Measurements from ENCODE around the gene ANKRD66. TPM values are rescaled to one million over a fixed set of nuclear protein-coding genes. Genes with fewer than 3 reads are reported as not detected.

Gene ANKRD66
- total and polyA plus RNA-seq, 11 donors, result not detected

DNA sequence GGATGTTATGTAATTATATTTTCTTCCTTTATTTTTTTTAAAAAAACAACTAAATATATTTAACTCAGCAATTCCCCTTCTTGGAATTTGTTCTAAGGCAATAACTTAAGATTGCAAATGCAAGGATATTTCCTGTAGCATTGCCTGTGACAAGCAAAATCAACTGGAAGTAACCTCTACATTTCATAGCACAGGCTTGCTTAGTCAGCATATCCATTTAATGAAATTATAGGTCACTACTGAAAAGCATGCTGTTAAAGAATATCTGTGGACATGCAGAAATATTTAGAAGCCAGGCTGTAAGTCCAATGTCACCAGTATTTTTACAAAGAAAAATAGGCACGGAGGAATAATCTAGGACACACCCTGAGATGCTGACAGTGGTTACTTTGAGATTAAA, 37.8 kb downstream of the ANKRD66 start:
- H3K36me3 ChIP-seq, result no peaks in the 10 kb centered on the region
- H3K27ac ChIP-seq, result no peak overlapping the region
- DNase-seq (no peak), ATAC-seq (no peak)
- no peak for TF ChIP-seq POLR2A (IDR thresholded peaks at IDR 0.05)
- TF ChIP-seq, protein P1, sequence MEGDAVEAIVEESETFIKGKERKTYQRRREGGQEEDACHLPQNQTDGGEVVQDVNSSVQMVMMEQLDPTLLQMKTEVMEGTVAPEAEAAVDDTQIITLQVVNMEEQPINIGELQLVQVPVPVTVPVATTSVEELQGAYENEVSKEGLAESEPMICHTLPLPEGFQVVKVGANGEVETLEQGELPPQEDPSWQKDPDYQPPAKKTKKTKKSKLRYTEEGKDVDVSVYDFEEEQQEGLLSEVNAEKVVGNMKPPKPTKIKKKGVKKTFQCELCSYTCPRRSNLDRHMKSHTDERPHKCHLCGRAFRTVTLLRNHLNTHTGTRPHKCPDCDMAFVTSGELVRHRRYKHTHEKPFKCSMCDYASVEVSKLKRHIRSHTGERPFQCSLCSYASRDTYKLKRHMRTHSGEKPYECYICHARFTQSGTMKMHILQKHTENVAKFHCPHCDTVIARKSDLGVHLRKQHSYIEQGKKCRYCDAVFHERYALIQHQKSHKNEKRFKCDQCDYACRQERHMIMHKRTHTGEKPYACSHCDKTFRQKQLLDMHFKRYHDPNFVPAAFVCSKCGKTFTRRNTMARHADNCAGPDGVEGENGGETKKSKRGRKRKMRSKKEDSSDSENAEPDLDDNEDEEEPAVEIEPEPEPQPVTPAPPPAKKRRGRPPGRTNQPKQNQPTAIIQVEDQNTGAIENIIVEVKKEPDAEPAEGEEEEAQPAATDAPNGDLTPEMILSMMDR (IDR thresholded peaks at IDR 0.05), result no peak
- no peaks in the 10 kb centered on the region for H3K9me3 ChIP-seq
- intact Hi-C loops (cut with DNase I), result loop anchor here in 7 of 10 donors (5.0 to 10.0 kb wide), 6 partner anchors 77 to 370 kb away; no protein-coding TSS in a partner anchor
- no peaks in the 10 kb centered on the region for H3K27me3 ChIP-seq
- WGBS, 4 donors, result 75 to 91% (median 81%) methylated on average over 1 of the region's 1 CpG
- H3K4me1 ChIP-seq, result peaks cover 0 to 5% (median 0%) of the 10 kb centered on the region in 12 donors
- H3K4me3 ChIP-seq, result no peak overlapping the region

DNA sequence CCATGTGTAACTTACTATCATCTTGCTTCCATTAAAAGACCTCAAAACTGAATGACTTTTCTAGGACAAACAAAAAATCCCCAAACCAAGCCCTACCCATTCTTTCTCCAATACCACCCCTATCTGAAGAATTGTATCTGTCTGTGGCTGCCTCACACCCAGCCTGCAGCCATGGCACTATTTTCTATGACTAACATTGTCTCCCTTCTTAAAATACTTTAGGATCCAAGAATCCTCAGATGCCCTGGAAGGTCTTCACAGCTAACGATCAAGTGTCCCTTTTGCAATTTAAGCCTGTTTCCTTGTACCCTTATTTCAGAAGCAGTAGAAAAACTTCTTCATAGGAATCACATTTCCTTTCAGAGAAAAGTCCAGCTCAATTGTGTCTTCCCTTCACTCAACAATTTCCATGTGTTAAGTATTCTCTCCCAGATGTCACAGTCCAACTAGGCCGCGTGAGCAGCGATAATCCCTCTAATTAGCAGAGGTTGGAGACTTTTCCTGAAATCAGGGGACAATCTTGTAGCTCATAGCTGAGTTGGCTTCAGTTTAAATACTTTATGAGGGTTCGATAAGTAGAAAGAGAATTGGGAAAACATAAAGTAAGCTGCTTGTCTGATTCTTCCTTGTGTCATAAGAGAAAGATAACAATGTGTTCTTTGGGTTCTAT, 41.3 kb downstream of the ANKRD66 start:
- no peaks in the 10 kb centered on the region for H3K4me1 ChIP-seq
- ATAC-seq (no peak), DNase-seq (no peak)
- H3K9me3 ChIP-seq, result no peaks in the 10 kb centered on the region
- no peak for TF ChIP-seq POLR2A (IDR thresholded peaks at IDR 0.05)
- TF ChIP-seq, protein P1 (IDR thresholded peaks at IDR 0.05), result no peak
- 82 to 92% (median 90%) methylated on average over 5 of the region's 5 CpGs for WGBS, 4 donors
- intact Hi-C loops (cut with DNase I), result loop anchor here in 4 of 10 donors (10.0 kb wide), 3 partner anchors 83 to 373 kb away; no protein-coding TSS in a partner anchor
- H3K27me3 ChIP-seq, result no peaks in the 10 kb centered on the region
- H3K4me3 ChIP-seq, result no peak overlapping the region
- H3K36me3 ChIP-seq, result no peaks in the 10 kb centered on the region
- H3K27ac ChIP-seq, result no peak overlapping the region

DNA sequence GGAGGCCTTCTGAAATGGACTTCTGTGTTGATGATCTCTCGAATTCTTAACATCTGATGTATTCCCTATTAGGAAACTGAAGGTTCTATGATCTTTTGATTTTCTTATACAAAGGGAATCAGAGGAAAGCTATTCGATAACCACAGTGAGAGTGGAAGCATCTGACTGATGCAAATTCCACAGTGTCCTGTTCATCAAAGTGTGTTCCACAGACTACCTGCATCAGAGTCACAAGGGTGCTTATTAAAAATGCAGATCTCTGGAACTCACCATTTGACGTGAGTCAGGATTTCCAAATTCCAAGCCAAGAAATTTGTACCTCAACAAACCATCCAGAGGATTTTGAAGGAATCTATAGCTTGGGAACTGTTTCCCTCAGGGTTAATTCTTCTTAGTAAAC, 42.1 kb downstream of the ANKRD66 start:
- Histone ChIP-seq H3K4me3 (no peak overlapping the region), H3K27me3 (no peaks in the 10 kb centered on the region), H3K27ac (no peak overlapping the region), H3K9me3 (no peaks in the 10 kb centered on the region), H3K4me1 (no peaks in the 10 kb centered on the region), H3K36me3 (no peaks in the 10 kb centered on the region)
- ATAC-seq (no peak), DNase-seq (no peak)
- intact Hi-C loops (cut with DNase I), result loop anchor here in 4 of 10 donors (10.0 kb wide), 3 partner anchors 84 to 374 kb away; no protein-coding TSS in a partner anchor
- TF ChIP-seq, protein P1 (IDR thresholded peaks at IDR 0.05), result no peak
- 72 to 96% (median 94%) methylated on average over 3 of the region's 3 CpGs for WGBS, 4 donors

DNA sequence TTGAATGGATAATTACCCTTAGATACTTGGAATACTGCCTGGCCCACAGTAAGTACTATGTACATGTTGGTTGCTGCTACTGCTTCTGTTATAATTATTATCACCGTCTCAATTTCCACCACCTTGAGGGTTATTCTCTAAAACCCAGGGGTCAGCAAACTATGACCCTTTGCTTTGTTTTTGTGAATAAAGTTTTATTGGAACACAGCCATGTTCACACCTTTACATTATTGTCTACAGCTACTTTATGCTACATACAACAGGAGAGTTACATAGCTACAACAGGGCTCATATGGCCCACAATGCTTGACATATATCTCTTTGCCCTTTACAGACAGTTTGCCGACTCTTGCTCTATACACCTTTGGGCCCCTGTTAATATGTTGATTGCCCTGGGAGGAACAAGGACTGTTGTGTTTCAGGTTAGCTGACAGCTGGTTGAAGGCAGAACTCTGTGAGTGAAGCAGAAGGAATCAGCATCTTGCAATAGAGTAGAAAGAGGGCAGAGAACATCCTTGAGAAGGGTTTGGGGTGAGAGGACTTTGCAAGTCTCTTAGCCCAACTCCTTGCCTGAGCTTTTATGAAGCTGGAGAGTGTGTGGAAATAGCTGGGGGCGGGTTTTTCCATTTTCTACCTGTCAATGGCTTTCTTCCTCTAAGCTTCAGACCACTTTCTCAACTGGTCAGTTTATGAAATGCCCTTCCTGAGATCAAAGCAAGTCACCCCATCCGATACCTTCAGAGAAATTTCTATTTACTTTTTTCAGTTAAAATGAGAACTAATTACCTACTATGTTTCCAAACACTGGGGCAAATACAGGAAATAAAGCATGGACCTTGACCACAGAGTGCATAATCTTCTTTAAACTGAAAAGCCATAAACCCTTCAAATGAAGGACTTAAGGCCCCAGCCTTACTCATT, 43.0 kb downstream of the ANKRD66 start:
- intact Hi-C loops (cut with DNase I), result loop anchor here in 4 of 10 donors (10.0 kb wide), 3 partner anchors 85 to 375 kb away; no protein-coding TSS in a partner anchor
- no peaks in the 10 kb centered on the region for H3K27me3 ChIP-seq
- no peaks in the 10 kb centered on the region for H3K4me1 ChIP-seq
- no peak for DNase-seq
- WGBS, 4 donors, result 69 to 96% (median 82%) methylated on average over 4 of the region's 4 CpGs
- no peaks in the 10 kb centered on the region for H3K9me3 ChIP-seq
- no peak for ATAC-seq
- H3K4me3 ChIP-seq, result no peak overlapping the region
- H3K36me3 ChIP-seq, result no peaks in the 10 kb centered on the region
- no peak overlapping the region for H3K27ac ChIP-seq
- TF ChIP-seq POLR2A (IDR thresholded peaks at IDR 0.05), result no peak
- TF ChIP-seq, protein P1 (IDR thresholded peaks at IDR 0.05), result no peak
